Transverse colon (tissue), 4 donors: ENCODE data around the gene AHI1. TPM values are rescaled to one million over a fixed set of nuclear protein-coding genes. Genes with fewer than 3 reads are reported as not detected.
A peak's percentile ranks its signal among the peaks of the same experiment; 100 is the strongest.

Experiments used
- DNase-seq: peaks from one replicate; pipeline ENCODE4 v3.0.0-alpha.2; 2019
- H3K27ac ChIP-seq, 4 donors: fragments of 200-600 bp; sonication (generic); 2 replicates each; pipeline ENCODE4 v1.5.1; 2016 to 2018; ENCODE audit warnings: inconsistent platforms in 4 of 4
- H3K27me3 ChIP-seq: fragments of 200-600 bp; sonication (generic); 2 replicates; pipeline ENCODE4 v1.5.1; 2017; ENCODE audit warnings: inconsistent platforms
- H3K36me3 ChIP-seq, 4 donors: fragments of 200-600 bp; sonication (generic); 2 replicates each; pipeline ENCODE4 v1.5.1; 2017 to 2019; ENCODE audit warnings: inconsistent platforms in 4 of 4
- H3K4me1 ChIP-seq, 4 donors: fragments of 200-600 bp; sonication (generic); 2 replicates each; pipeline ENCODE4 v1.5.1; 2017 to 2020; ENCODE audit warnings: inconsistent platforms in 4 of 4
- H3K4me3 ChIP-seq, 4 donors: fragments of 200-600 bp; sonication (generic); 1 replicate in 1 of 4; 2 replicates in 3 of 4; pipeline versions ENCODE4 v1.5.1 to v1.6.1; 2017 to 2019; ENCODE audit warnings: inconsistent platforms in 4 of 4
- H3K9me3 ChIP-seq, 2 donors: fragments of 200-600 bp; sonication (generic); 2 replicates each; pipeline ENCODE4 v1.5.1; 2017 to 2019; ENCODE audit warnings: inconsistent platforms in 2 of 2
- EP300 ChIP-seq: sonication (generic); formaldehyde crosslinking; IDR thresholded peaks from one replicate; pipeline ENCODE4 v1.6.1; 2017; ENCODE audit warnings: antibody characterized with exemption, low read depth
- POLR2A ChIP-seq: fragments of 450-650 bp; IDR thresholded peaks from one replicate; pipeline ENCODE4 v1.6.1; 2016; ENCODE audit warnings: antibody characterized with exemption, mild to moderate bottlenecking, moderate library complexity
- POLR2AphosphoS5 ChIP-seq, 3 donors: sonication (generic); formaldehyde crosslinking; IDR thresholded peaks; one replicate each; pipeline ENCODE4 v1.6.1; 2016; ENCODE audit warnings: antibody characterized with exemption in 3 of 3
- WGBS, 2 donors: methylation state at CpG; one replicate each; pipeline ENCODE4 v1.1.5; 2018; ENCODE audit warnings: low coverage in 1 of 2; 5-methylcytosine and 5-hydroxymethylcytosine counted together
- in situ Hi-C, 4 donors: fragments of 200-750 bp; cut with MboI; loops; one replicate each; pipeline versions ENCODE4 v1.15.0 to v1.15.1; 2017; ENCODE audit warnings: low sequenced_read_pairs in 3 of 4, low pct_ligation_motif_present in 1 of 4, low pct_unique_long_range_greater_than_20kb in 1 of 4
- intact Hi-C: fragments of 100-400 bp; cut with DNase I; formaldehyde crosslinking; loops from one replicate; pipeline ENCODE4 v1.15.1; 2023; ENCODE audit warnings: low total_unique reads
- total RNA-seq, 4 donors: library from RNA; depleted of rRNA; stranded (reverse); fragments of >200 nt; gene quantifications; one replicate each; pipeline ENCODE4 v1.1.0, GENCODE V29; 2016
- TF ChIP-seq, protein P1 (sequence below), 5 experiments: fragments of 200-600 bp in 3 of 5; fragments of 450-650 bp in 2 of 5; sonication (generic) in 3 of 5; IDR thresholded peaks; 1 replicate in 2 of 5; 2 replicates in 3 of 5; pipeline ENCODE4 v1.5.1; 2016 to 2017; ENCODE audit warnings: antibody characterized with exemption in 5 of 5, inconsistent platforms in 3 of 5, mild to moderate bottlenecking in 2 of 5, moderate library complexity in 1 of 5

The AHI1 gene
- total RNA-seq, 4 donors from 2014 or later: 16.2 to 119 (median 34.2) TPM

DNA sequence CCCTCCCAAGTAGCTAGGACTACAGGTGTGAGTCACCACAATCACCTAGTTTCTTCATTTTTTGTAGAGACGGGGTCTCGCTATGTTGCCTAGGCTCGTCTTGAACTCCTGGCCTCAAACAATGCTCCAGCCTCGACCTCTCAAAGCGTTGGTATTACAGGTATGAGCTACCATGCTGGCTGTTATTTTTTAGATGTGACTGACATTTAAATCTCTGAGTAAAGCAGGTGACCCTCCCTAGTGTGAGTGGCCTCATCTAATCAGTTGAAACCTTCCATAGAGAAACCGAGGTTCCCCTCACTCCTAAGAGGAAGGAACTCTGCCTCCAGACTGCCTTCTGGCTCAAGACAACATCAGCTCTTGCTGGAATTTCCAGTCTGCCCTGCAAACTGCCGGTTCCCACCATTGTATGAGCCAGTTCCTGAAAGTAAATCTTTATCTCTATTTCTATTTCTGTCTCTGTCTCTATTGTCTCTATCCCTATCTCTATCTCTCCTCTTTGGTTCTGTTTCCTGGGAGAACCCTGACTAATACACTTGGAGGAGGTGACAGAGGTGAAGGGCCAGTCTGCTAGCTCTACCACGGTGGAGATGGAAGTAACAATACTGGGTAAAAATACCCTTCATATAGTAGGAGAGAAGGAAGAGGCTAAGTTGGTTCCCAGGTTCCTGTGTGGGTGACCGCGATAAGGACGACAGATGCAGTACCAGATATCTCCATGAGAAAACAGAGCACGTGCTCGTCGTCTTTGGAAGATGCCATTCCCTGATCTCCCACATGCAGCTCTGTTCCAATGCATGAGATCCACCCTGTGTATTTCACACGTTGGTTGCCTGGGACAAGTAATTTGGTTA lies 235.4 kb downstream of the AHI1 start:
- intact Hi-C loops (no loop called here), in situ Hi-C loops (no loop called here)
- Histone ChIP-seq H3K4me1 (peaks cover 0 to 31% (median 15%) of the 10 kb centered on the region in 4 donors), H3K4me3 (no peak overlapping the region), H3K27me3 (no peaks in the 10 kb centered on the region), H3K36me3 (no peaks in the 10 kb centered on the region), H3K9me3 (no peaks in the 10 kb centered on the region), H3K27ac (no peak overlapping the region)
- DNase-seq: no peak
- WGBS, 2 donors: 81 to 86% methylated on average over 12 to 15 of the region's 15 CpGs
- TF ChIP-seq EP300: no peak
- no peak for TF ChIP-seq POLR2A
- no peak for TF ChIP-seq POLR2AphosphoS5 (IDR thresholded peaks at IDR 0.05)
- TF ChIP-seq, protein P1, sequence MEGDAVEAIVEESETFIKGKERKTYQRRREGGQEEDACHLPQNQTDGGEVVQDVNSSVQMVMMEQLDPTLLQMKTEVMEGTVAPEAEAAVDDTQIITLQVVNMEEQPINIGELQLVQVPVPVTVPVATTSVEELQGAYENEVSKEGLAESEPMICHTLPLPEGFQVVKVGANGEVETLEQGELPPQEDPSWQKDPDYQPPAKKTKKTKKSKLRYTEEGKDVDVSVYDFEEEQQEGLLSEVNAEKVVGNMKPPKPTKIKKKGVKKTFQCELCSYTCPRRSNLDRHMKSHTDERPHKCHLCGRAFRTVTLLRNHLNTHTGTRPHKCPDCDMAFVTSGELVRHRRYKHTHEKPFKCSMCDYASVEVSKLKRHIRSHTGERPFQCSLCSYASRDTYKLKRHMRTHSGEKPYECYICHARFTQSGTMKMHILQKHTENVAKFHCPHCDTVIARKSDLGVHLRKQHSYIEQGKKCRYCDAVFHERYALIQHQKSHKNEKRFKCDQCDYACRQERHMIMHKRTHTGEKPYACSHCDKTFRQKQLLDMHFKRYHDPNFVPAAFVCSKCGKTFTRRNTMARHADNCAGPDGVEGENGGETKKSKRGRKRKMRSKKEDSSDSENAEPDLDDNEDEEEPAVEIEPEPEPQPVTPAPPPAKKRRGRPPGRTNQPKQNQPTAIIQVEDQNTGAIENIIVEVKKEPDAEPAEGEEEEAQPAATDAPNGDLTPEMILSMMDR (IDR thresholded peaks at IDR 0.05): no peak

DNA sequence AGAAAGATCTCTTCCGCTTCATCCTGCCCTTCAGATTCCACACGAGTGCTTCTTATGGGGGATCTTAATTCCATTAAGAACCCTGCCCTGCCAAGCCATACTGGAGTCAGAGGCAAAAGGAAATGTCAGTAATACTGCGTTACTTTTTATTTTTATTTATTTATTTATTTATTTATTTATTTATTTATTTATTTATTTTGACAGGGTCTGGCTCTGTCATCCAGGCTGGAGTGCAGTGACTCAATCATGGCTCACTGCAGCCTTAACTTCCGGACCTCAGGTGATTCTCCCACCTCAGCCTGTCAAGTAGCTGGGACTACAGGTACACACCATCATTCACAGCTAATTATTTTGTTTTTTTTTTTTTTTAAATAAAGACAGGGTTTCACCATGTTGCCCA lies 236.9 kb downstream of the AHI1 start:
- Histone ChIP-seq H3K4me1 (peaks cover 0 to 31% (median 6%) of the 10 kb centered on the region in 4 donors), H3K27ac (no peak overlapping the region), H3K9me3 (no peaks in the 10 kb centered on the region), H3K36me3 (no peaks in the 10 kb centered on the region), H3K27me3 (no peaks in the 10 kb centered on the region), H3K4me3 (no peak overlapping the region)
- in situ Hi-C loops: no loop called here
- 92% methylated on average over 2 to 4 of the region's 4 CpGs for whole genome bisulfite sequencing, 2 donors
- TF ChIP-seq EP300 (no peak), POLR2AphosphoS5 (IDR thresholded peaks at IDR 0.05) (no peak), POLR2A (no peak)
- TF ChIP-seq, protein P1 (IDR thresholded peaks at IDR 0.05): no peak
- DNase-seq: no peak
- intact Hi-C loops: no loop called here

DNA sequence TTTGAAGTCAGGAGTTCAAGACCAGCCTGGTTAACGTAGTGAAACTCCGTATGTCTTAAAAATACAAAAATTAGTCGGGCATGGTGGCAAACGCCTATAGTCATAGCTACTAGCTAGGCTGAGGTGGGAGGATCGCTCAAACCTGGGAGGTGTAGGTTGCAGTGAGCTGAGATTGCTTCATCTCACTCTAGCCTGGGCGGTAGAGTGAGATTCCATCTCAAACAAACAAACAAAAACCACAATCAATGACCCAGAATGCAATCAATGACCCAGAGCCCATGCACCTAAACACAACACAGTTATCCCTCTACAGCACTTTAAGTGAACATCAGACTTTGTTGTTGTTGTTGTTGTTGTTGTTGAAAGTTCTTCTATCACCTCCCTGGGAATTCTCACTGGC lies 238.6 kb downstream of the AHI1 start:
- Histone ChIP-seq H3K9me3 (no peaks in the 10 kb centered on the region), H3K4me3 (no peak overlapping the region), H3K36me3 (no peaks in the 10 kb centered on the region), H3K4me1 (peaks cover 0 to 42% (median 14%) of the 10 kb centered on the region in 4 donors), H3K27ac (no peak overlapping the region), H3K27me3 (no peaks in the 10 kb centered on the region)
- in situ Hi-C loops (no loop called here), intact Hi-C loops (no loop called here)
- no peak for DNase-seq
- 73 to 100% methylated on average over 2 to 6 of the region's 6 CpGs for WGBS, 2 donors
- TF ChIP-seq, protein P1 (IDR thresholded peaks at IDR 0.05): no peak
- TF ChIP-seq POLR2AphosphoS5 (IDR thresholded peaks at IDR 0.05) (no peak), EP300 (no peak), POLR2A (no peak)

DNA sequence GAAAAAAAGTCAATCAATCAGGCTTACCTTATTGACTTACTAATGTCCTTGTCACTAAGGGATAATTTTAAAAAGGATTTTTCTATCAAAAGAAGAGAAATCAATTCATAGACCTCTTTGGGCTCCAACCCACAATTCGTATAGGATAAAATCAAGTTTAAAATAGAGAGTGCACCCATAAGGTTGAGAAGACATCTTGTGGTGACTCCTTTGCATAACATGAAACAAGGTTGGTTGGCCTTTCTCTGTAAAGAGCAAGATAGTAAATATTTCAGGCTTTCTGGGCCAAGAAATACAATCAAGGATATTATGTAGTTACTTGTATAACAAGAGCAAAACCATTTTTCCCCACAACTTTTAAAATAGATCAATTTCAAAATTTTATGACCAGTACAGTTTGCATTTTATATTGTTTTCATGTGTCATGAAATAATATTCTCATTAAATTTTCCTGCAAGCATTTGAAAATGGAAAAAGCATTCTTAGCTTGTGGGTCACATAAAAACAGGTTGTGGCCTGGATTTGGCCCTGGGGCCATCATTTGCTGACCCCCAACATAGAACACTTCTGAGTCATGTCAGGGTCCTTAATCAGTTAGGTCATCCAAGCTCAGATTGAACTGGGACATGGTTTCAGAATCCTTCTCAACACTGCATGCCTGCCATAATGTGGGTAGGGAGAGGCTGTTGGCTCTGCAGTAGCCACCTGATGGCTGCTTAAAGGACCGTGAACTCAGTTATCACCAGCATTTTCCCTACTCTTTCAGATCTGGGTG lies 239.7 kb downstream of the AHI1 start:
- 70 to 77% methylated on average over 2 of the region's 2 CpGs for WGBS, 2 donors

More for the DNA sequence above, 239.7 kb downstream of the AHI1 start:
- H3K9me3 ChIP-seq: no peaks in the 10 kb centered on the region
- H3K4me3 ChIP-seq: no peak overlapping the region
- peaks cover 0 to 54% (median 16%) of the 10 kb centered on the region in 4 donors for H3K4me1 ChIP-seq
- no peaks in the 10 kb centered on the region for H3K27me3 ChIP-seq
- intact Hi-C loops (no loop called here), in situ Hi-C loops (no loop called here)
- no peak for DNase-seq
- no peaks in the 10 kb centered on the region for H3K36me3 ChIP-seq
- TF ChIP-seq, protein P1 (IDR thresholded peaks at IDR 0.05): peak in 2 of 5 experiments; percentile 17 to 18
- TF ChIP-seq EP300: no peak
- peak overlapping the region; percentile 80 to 88 (median 84) for H3K27ac ChIP-seq
